LNCaP clone FGC (cell line): ENCODE data around the gene ITGB5.

Experiments used
- DNase-seq: peaks from one replicate; pipeline ENCODE4 v3.0.0-alpha.2; 2011; ENCODE audit warnings: low read depth
- H3K4me3 ChIP-seq: 2 replicates; pipeline ENCODE4 v1.5.1; 2011; ENCODE audit warnings: mild to moderate bottlenecking, low read depth, low read length, control low read depth
- CTCF ChIP-seq: IDR thresholded peaks from 2 replicates; pipeline ENCODE4 v1.5.1; 2012; ENCODE audit warnings: mild to moderate bottlenecking; ENCODE audit not compliant: control insufficient read depth, insufficient read depth; ENCODE audit errors: extremely low read depth

The ITGB5 gene

GRCh38 chr3:124887177-124887931, at the start of gene ITGB5:
TSS of gene ITGB5 (minus strand) at chr3:124887365. CDS start at chr3:124887000, 365 bp downstream.
- DNase-seq = peak; percentile 32
- TF ChIP-seq CTCF = no peak
- peak within 1 kb of the TSS; percentile 61 for H3K4me3 ChIP-seq

- no peak for DNase-seq
- no peak overlapping the region for H3K4me3 ChIP-seq
- TF ChIP-seq CTCF = no peak
Measured at GRCh38 chr3:124935794-124936542, 48.8 kb upstream of the ITGB5 start.

GRCh38 chr3:124935264-124935663, 48.1 kb upstream of the ITGB5 start:
- no peak overlapping the region for H3K4me3 ChIP-seq
- TF ChIP-seq CTCF = no peak
- no peak for DNase-seq

GRCh38 chr3:124934577-124934976, 47.4 kb upstream of the ITGB5 start, which contains the start of gene MUC13:
TSS of gene MUC13 (minus strand) at chr3:124934751. CDS start at chr3:124934712, 39 bp downstream.
- no peak within 1 kb of the TSS for H3K4me3 ChIP-seq
- TF ChIP-seq CTCF = no peak
- DNase-seq = no peak

- H3K4me3 ChIP-seq = no peak overlapping the region
- DNase-seq = peak; percentile 37
- TF ChIP-seq CTCF = peak; percentile 79
Measured at GRCh38 chr3:124928333-124929202, 41.4 kb upstream of the ITGB5 start.

GRCh38 chr3:124927574-124928045, 40.4 kb upstream of the ITGB5 start:
- DNase-seq = no peak
- no peak for TF ChIP-seq CTCF
- H3K4me3 ChIP-seq = no peak overlapping the region
